CD4-positive, alpha-beta T cell treated with Interferon gamma for 1 hour (primary cell): ENCODE measurements around the gene CD9.

ENCODE experiments used
- DNase-seq: peaks from one replicate; pipeline ENCODE4 v3.0.0-alpha.2; 2020

Gene CD9

GRCh38 chr12:6250343-6250742, 50.1 kb downstream of the CD9 start:
- DNase-seq: no peak

- no peak for DNase-seq
Observed at GRCh38 chr12:6253278-6253677, 53.1 kb downstream of the CD9 start.

GRCh38 chr12:6254491-6254890, 54.3 kb downstream of the CD9 start:
- DNase-seq: no peak

- no peak for DNase-seq
Observed at GRCh38 chr12:6257007-6257406, 56.8 kb downstream of the CD9 start.

- DNase-seq: no peak
Observed at GRCh38 chr12:6262211-6262610, 62.0 kb downstream of the CD9 start.

GRCh38 chr12:6262623-6263022, 62.4 kb downstream of the CD9 start:
- no peak for DNase-seq

- no peak for DNase-seq
Observed at GRCh38 chr12:6263931-6264330, 63.7 kb downstream of the CD9 start.

GRCh38 chr12:6264402-6265037, 64.3 kb downstream of the CD9 start:
- no peak for DNase-seq

- DNase-seq: no peak
Observed at GRCh38 chr12:6265038-6265405, 64.8 kb downstream of the CD9 start.

GRCh38 chr12:6266541-6266966, 66.4 kb downstream of the CD9 start:
- no peak for DNase-seq

GRCh38 chr12:6266971-6267721, 66.9 kb downstream of the CD9 start:
- DNase-seq: no peak

GRCh38 chr12:6268484-6269157, 68.4 kb downstream of the CD9 start:
- DNase-seq: no peak

GRCh38 chr12:6269986-6270385, 69.8 kb downstream of the CD9 start:
- no peak for DNase-seq

- no peak for DNase-seq
Observed at GRCh38 chr12:6271281-6271680, 71.1 kb downstream of the CD9 start.

- no peak for DNase-seq
Observed at GRCh38 chr12:6272300-6273204, 72.4 kb downstream of the CD9 start.

- DNase-seq: no peak
Observed at GRCh38 chr12:6273205-6273540, 73.0 kb downstream of the CD9 start.

GRCh38 chr12:6273541-6274230, 73.5 kb downstream of the CD9 start:
- no peak for DNase-seq

- no peak for DNase-seq
Observed at GRCh38 chr12:6274231-6275221, 74.3 kb downstream of the CD9 start.

GRCh38 chr12:6275928-6276887, 76.0 kb downstream of the CD9 start:
- no peak for DNase-seq
